ENCODE results near the gene NDUFB6. TPM values are rescaled to one million over a fixed set of nuclear protein-coding genes. Genes with fewer than 3 reads are reported as not detected.
A peak's percentile ranks its signal among the peaks of the same experiment; 100 is the strongest.

NDUFB6 gene
- total RNA-seq (2022), result 71.9 and 74.6 TPM in 2 replicates
- Bru-seq, nascent RNA, result percentile 79 among the genes with signal in this experiment
- BruChase-seq, experiment 1, labeled RNA remaining after a 2-hour chase, result percentile 74 among the genes with signal in this experiment
- BruChase-seq, experiment 2, labeled RNA remaining after a 6-hour chase, result percentile 78 among the genes with signal in this experiment
- long read RNA-seq, transcript NDUFB6-203 (4 exons, 1,366 nt), result major isoform, 168 of 252 reads
- long read RNA-seq, transcript NDUFB6-201 (3 exons, 666 nt), result minor isoform, 5 of 252 reads
- long read RNA-seq, partial matches to known transcripts, result 55 of 252 reads
- long read RNA-seq, other reads (novel, unspliced or antisense), result 20 of 252 reads

GRCh38 chr9:32572900-32573523 is at the start of gene NDUFB6:
TSS of gene NDUFB6 (minus strand) at chr9:32573159. CDS start at chr9:32573060, 99 bp downstream.
- Histone ChIP-seq H3K4me1 (peaks cover 5% of the 10 kb centered on the region; the same call in 1 of the 2 replicates), H3K36me3 (ENCODE audit: control insufficient read depth, insufficient read depth, low read length) (no peaks in the 10 kb centered on the region), H3K27me3 (replicated peaks; ENCODE audit: control insufficient read depth, insufficient read depth, low read length) (no peaks in the 10 kb centered on the region), H3K9me3 (no peaks in the 10 kb centered on the region), H3K4me3 (ENCODE audit: low read depth, low read length) (peak within 1 kb of the TSS; percentile 86)
- peak within 1 kb of the TSS; percentile 98 for H3K4me3 Mint-ChIP-seq (ENCODE audit: unreplicated experiment)
- TF ChIP-seq CTCF (IDR thresholded peaks at IDR 0.05; ENCODE audit: insufficient read depth in 1 of 2, low read depth in 1 of 2, low read length in 1 of 2, severe bottlenecking in 1 of 2, unreplicated experiment in 1 of 2), result no peak
- no TSS peak for BruUV-seq (replicated peaks)
- no peaks in the 10 kb centered on the region for H3K4me1 Mint-ChIP-seq (ENCODE audit: low read depth, unreplicated experiment)
- POLR2A ChIA-PET, result interaction anchor here (1.6 kb wide), 1 partner anchor 22 kb away, joined by 6 read pairs; no protein-coding TSS in a partner anchor
- H3K27ac Mint-ChIP-seq (ENCODE audit: unreplicated experiment), result peak within 1 kb of the TSS; percentile 100
- peaks cover 2% of the 10 kb centered on the region for H3K27me3 Mint-ChIP-seq (ENCODE audit: insufficient read depth, unreplicated experiment)
- CTCF ChIA-PET, result interaction anchor here (0.5 to 4.0 kb wide), 8 partner anchors 8 to 194 kb away, joined by 3 to 63 read pairs (median 13); partner anchors contain the start of genes ACO1, RIGI, SMIM27 and TOPORS
- intact Hi-C loops (cut with micrococcal nuclease; ENCODE audit: unreplicated experiment), result loop anchor here (1.0 to 2.0 kb wide), 6 partner anchors 21 to 195 kb away; partner anchors contain the start of genes ACO1, RIGI, SMIM27 and TOPORS
- H3K36me3 Mint-ChIP-seq (ENCODE audit: insufficient read depth, unreplicated experiment), result peaks cover 22% of the 10 kb centered on the region
- no peaks in the 10 kb centered on the region for H3K9me3 Mint-ChIP-seq (ENCODE audit: unreplicated experiment)
- DNase-seq, result peak; percentile 91 to 95

- intact Hi-C loops (cut with micrococcal nuclease; ENCODE audit: unreplicated experiment), result no loop called here
- no peaks in the 10 kb centered on the region for H3K9me3 ChIP-seq
- H3K4me3 ChIP-seq (ENCODE audit: low read depth, low read length), result no peak overlapping the region
- TF ChIP-seq CTCF (IDR thresholded peaks at IDR 0.05; ENCODE audit: insufficient read depth in 1 of 2, low read depth in 1 of 2, low read length in 1 of 2, severe bottlenecking in 1 of 2, unreplicated experiment in 1 of 2), result no peak
- POLR2A ChIA-PET, result no interaction called here
- CTCF ChIA-PET, result no interaction called here
- H3K4me3 Mint-ChIP-seq (ENCODE audit: unreplicated experiment), result no peak overlapping the region
- no peak overlapping the region for H3K27ac Mint-ChIP-seq (ENCODE audit: unreplicated experiment)
- no peaks in the 10 kb centered on the region for H3K4me1 Mint-ChIP-seq (ENCODE audit: low read depth, unreplicated experiment)
- H3K9me3 Mint-ChIP-seq (ENCODE audit: unreplicated experiment), result no peaks in the 10 kb centered on the region
- H3K27me3 ChIP-seq (replicated peaks; ENCODE audit: control insufficient read depth, insufficient read depth, low read length), result no peaks in the 10 kb centered on the region
- BruUV-seq (replicated peaks), result no TSS peak
- H3K4me1 ChIP-seq, result no peaks in the 10 kb centered on the region
- no peaks in the 10 kb centered on the region for H3K36me3 Mint-ChIP-seq (ENCODE audit: insufficient read depth, unreplicated experiment)
- peaks cover 12% of the 10 kb centered on the region for H3K27me3 Mint-ChIP-seq (ENCODE audit: insufficient read depth, unreplicated experiment)
- no peaks in the 10 kb centered on the region for H3K36me3 ChIP-seq (ENCODE audit: control insufficient read depth, insufficient read depth, low read length)
- no peak for DNase-seq
Measured at GRCh38 chr9:32618261-32618660, 45.3 kb upstream of the NDUFB6 start.

GRCh38 chr9:32606811-32607210 is 33.9 kb upstream of the NDUFB6 start:
- Mint-ChIP-seq H3K4me3 (ENCODE audit: unreplicated experiment) (no peak overlapping the region), H3K9me3 (ENCODE audit: unreplicated experiment) (no peaks in the 10 kb centered on the region), H3K4me1 (ENCODE audit: low read depth, unreplicated experiment) (no peaks in the 10 kb centered on the region), H3K27ac (ENCODE audit: unreplicated experiment) (no peak overlapping the region), H3K27me3 (ENCODE audit: insufficient read depth, unreplicated experiment) (no peaks in the 10 kb centered on the region), H3K36me3 (ENCODE audit: insufficient read depth, unreplicated experiment) (no peaks in the 10 kb centered on the region)
- no peaks in the 10 kb centered on the region for H3K36me3 ChIP-seq (ENCODE audit: control insufficient read depth, insufficient read depth, low read length)
- no TSS peak for BruUV-seq (replicated peaks)
- CTCF ChIA-PET, result no interaction called here
- H3K4me3 ChIP-seq (ENCODE audit: low read depth, low read length), result no peak overlapping the region
- H3K27me3 ChIP-seq (replicated peaks; ENCODE audit: control insufficient read depth, insufficient read depth, low read length), result no peaks in the 10 kb centered on the region
- TF ChIP-seq CTCF (IDR thresholded peaks at IDR 0.05; ENCODE audit: insufficient read depth in 1 of 2, low read depth in 1 of 2, low read length in 1 of 2, severe bottlenecking in 1 of 2, unreplicated experiment in 1 of 2), result no peak
- no peak for DNase-seq
- intact Hi-C loops (cut with micrococcal nuclease; ENCODE audit: unreplicated experiment), result no loop called here
- POLR2A ChIA-PET, result no interaction called here
- no peaks in the 10 kb centered on the region; the same call in 1 of the 2 replicates for H3K9me3 ChIP-seq
- no peaks in the 10 kb centered on the region for H3K4me1 ChIP-seq
